Heart left ventricle (tissue), 16 donors: ENCODE results near the gene RAD51B. TPM values are rescaled to one million over a fixed set of nuclear protein-coding genes. Genes with fewer than 3 reads are reported as not detected.

Experiments
- ATAC-seq, 4 donors: fragments of 200-7000 bp; cut with Tn5 transposase; one replicate each; pipeline ENCODE4 v1.9.1; 2020 to 2022; ENCODE audit warnings: moderate library complexity in 4 of 4, mild to moderate bottlenecking in 3 of 4, moderate number of reproducible peaks in 1 of 4
- DNase-seq, 5 donors: peaks; one replicate each; pipeline ENCODE4 v3.0.0-alpha.2; 2020
- H3K27ac ChIP-seq, 12 donors: fragments of 200-600 bp; sonication (generic) in 4 of 12; one replicate each; pipeline versions ENCODE4 v1.5.0 to v1.8.0; 2016 to 2022; ENCODE audit warnings: mild to moderate bottlenecking in 2 of 12
- H3K27me3 ChIP-seq, 9 donors: fragments of 200-600 bp; sonication (generic) in 2 of 9; one replicate each; pipeline versions ENCODE4 v1.5.1 to v1.8.0; 2016 to 2022; ENCODE audit warnings: mild to moderate bottlenecking in 3 of 9
- H3K36me3 ChIP-seq, 9 donors: fragments of 200-600 bp; sonication (generic) in 2 of 9; one replicate each; pipeline versions ENCODE4 v1.5.0 to v1.8.0; 2018 to 2022; ENCODE audit warnings: mild to moderate bottlenecking in 2 of 9
- H3K4me1 ChIP-seq, 12 donors: fragments of 200-600 bp; sonication (generic) in 4 of 12; one replicate each; pipeline versions ENCODE4 v1.5.0 to v1.8.0; 2016 to 2022; ENCODE audit warnings: mild to moderate bottlenecking in 3 of 12
- H3K4me3 ChIP-seq, 12 donors: fragments of 200-600 bp; sonication (generic) in 4 of 12; one replicate each; pipeline versions ENCODE4 v1.5.0 to v1.8.0; 2017 to 2022; ENCODE audit warnings: mild to moderate bottlenecking in 9 of 12, moderate library complexity in 4 of 12
- H3K9me3 ChIP-seq, 12 donors: fragments of 200-600 bp; sonication (generic) in 4 of 12; one replicate each; pipeline versions ENCODE4 v1.5.0 to v1.8.0; 2016 to 2022; ENCODE audit warnings: mild to moderate bottlenecking in 1 of 12
- POLR2A ChIP-seq, 2 donors: fragments of 450-650 bp; IDR thresholded peaks; one replicate each; pipeline ENCODE4 v1.6.1; 2017; ENCODE audit warnings: antibody characterized with exemption in 2 of 2, mild to moderate bottlenecking in 2 of 2, moderate library complexity in 2 of 2
- WGBS, 4 donors: extraction: QIAGEN DNeasy Blood & Tissue Kit in 2 of 4; methylation state at CpG; one replicate each; pipeline versions ENCODE4 v1.1.5 to v1.1.7; 2013 to 2018; 5-methylcytosine and 5-hydroxymethylcytosine counted together
- intact Hi-C, 10 donors: fragments of 100-400 bp; cut with DNase I; formaldehyde crosslinking; loops; one replicate each; pipeline versions ENCODE4 v1.11.1 to v1.14.2; 2022
- long read RNA-seq, 3 donors: library from polyadenylated mRNA; unstranded; transcript quantifications; one replicate each; pipeline ENCODE4 v2.0.0, GENCODE V29; 2020 to 2021
- polyA plus RNA-seq, 2 donors: library from polyadenylated mRNA; stranded (reverse); fragments of 200-250 nt; gene quantifications; one replicate each; pipeline ENCODE4 v1.2.3, GENCODE V29; 2013
- total RNA-seq, 9 donors: library from RNA; depleted of rRNA in 2 of 9; stranded (reverse); fragments of >200 nt in 2 of 9; fragmentation: NEBNext Ultra II Directional in 3 of 9; extraction: Animal tissue kit (Norgen Biotek cat#: 25700) in 3 of 9; gene quantifications; one replicate each; pipeline versions ENCODE4 v1.1.0 to v1.2.4, GENCODE V29; 2016 to 2023
- TF ChIP-seq, protein P1 (sequence below), 12 donors: fragments of 200-600 bp; sonication (generic) in 4 of 12; IDR thresholded peaks; one replicate each; pipeline versions ENCODE4 v1.5.0 to v1.8.0; 2018 to 2022; ENCODE audit warnings: antibody characterized with exemption in 12 of 12, mild to moderate bottlenecking in 5 of 12
- donor health status: ischemic (EF 13 %, LVEDD 7.1; RV severe dilation, severe dysfunction).
- donor health status: healthy with polysubstance abuse.
- donor health status: DM: no; HTN: yes; CAD: no.
- donor health status: DM: no; HTN: no; CAD: no.
- donor health status: ischemic (EF 25% LVEDD 6.9; RV normal size, moderate dysfunction).
- donor health status: ischemic (EF 25% LVEDD 5.7; RV mildly dilated, moderate dysfunction).
- donor health status: healthy.
- donor health status: DM: yes; HTN: yes; CAD: no.
- donor health status: ischemic (EF 35%, LVEDD 5.7; RV mildly dilated, moderate dysfunction).
- donor health status: nonischemic (EF 11% LVEDD 7.7; RV severe dilation, severe dysfunction).
- donor health status: DM: yes; HTN: yes; CAD: no.
- donor health status: PGD.
- donor health status: ischemic (EF 29% LVEDD 5.4; RV normal size, mild dysfunction).
- donor health status: nonischemic (EF 23%, LVEDD 6.1; RV moderate dilation, normal function).

RAD51B gene
- total RNA-seq (10 to 100 TPM in 2 of 9 donors, 1 to 10 TPM in 7; 1.5 to 11.3 (median 3.8) TPM), polyA plus RNA-seq (1 to 10 TPM; 1.3 TPM)
- long read RNA-seq, donor 1, partial matches to known transcripts = 0 of 1 reads
- long read RNA-seq, donor 1, other reads (novel, unspliced or antisense) = 1 of 1 reads
- long read RNA-seq, donor 2 = 0 reads
- long read RNA-seq, donor 3 = 0 reads

- no peaks in the 10 kb centered on the region for H3K27me3 ChIP-seq
- H3K4me1 ChIP-seq = peaks cover 0 to 46% (median 15%) of the 10 kb centered on the region in 12 donors
- DNase-seq (peak; percentile 84 to 91 (median 88)), ATAC-seq (peak; percentile 79 to 87 (median 86))
- peak within 1 kb of the TSS in 9 of 12 donors; percentile 26 to 76 (median 51) for H3K27ac ChIP-seq
- H3K9me3 ChIP-seq = no peaks in the 10 kb centered on the region
- H3K4me3 ChIP-seq = peak within 1 kb of the TSS; percentile 65 to 92 (median 74)
- WGBS, 4 donors = 1% methylated on average over 28 to 30 of the region's 30 CpGs
- intact Hi-C loops = loop anchor here in 1 of 10 donors (10.0 kb wide), 1 partner anchor 1295 kb away; no protein-coding TSS in a partner anchor
- TF ChIP-seq, protein P1, sequence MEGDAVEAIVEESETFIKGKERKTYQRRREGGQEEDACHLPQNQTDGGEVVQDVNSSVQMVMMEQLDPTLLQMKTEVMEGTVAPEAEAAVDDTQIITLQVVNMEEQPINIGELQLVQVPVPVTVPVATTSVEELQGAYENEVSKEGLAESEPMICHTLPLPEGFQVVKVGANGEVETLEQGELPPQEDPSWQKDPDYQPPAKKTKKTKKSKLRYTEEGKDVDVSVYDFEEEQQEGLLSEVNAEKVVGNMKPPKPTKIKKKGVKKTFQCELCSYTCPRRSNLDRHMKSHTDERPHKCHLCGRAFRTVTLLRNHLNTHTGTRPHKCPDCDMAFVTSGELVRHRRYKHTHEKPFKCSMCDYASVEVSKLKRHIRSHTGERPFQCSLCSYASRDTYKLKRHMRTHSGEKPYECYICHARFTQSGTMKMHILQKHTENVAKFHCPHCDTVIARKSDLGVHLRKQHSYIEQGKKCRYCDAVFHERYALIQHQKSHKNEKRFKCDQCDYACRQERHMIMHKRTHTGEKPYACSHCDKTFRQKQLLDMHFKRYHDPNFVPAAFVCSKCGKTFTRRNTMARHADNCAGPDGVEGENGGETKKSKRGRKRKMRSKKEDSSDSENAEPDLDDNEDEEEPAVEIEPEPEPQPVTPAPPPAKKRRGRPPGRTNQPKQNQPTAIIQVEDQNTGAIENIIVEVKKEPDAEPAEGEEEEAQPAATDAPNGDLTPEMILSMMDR (IDR thresholded peaks at IDR 0.05) = no peak
- TF ChIP-seq POLR2A (IDR thresholded peaks at IDR 0.05) = no peak
- peaks cover 0 to 3% (median 0%) of the 10 kb centered on the region in 9 donors for H3K36me3 ChIP-seq
Measured at GRCh38 chr14:67819563-67820421, at the start of gene RAD51B. Gene RAD51B (plus strand): TSS chr14:67819779.

- DNase-seq = no peak
- intact Hi-C loops = no loop called here
- TF ChIP-seq, protein P1 (IDR thresholded peaks at IDR 0.05) = no peak
- TF ChIP-seq POLR2A (IDR thresholded peaks at IDR 0.05) = no peak
Measured at GRCh38 chr14:67773844-67774377, 45.7 kb upstream of the RAD51B start.

DNA sequence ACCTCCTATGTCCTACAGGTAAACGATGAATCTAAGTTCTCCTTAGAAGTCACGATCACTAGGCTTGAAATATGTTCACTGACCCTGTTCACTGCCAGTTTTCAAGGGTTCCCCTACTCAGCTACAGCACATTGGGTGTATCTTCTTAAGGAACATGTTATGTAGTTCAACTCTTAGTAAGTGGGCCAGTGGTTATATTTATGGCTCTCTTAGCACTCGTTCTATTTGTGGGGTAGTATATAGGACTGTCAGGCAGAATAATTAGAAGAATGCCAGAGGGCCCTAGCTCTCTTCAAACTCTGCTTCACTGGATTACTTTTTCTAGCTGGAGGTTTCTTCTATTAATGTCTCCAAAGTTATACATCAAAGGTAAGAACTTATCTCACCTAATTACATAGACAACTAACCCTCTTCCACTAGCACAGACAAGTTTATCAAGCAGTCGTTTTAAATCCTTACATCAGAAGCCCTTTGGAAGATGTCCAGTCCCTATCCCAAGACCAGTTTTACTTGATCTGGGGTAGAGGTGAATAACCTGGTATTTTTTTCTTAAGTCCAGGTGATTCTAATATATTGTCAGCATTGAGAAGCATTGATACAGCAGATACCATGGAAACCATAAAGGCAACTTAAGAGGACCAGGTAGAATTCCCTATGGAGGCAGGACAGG, 42.8 kb upstream of the RAD51B start:
- DNase-seq = no peak
- H3K9me3 ChIP-seq = no peaks in the 10 kb centered on the region
- 53 to 71% (median 63%) methylated on average over 4 of the region's 4 CpGs for WGBS, 4 donors
- no peaks in the 10 kb centered on the region for H3K27me3 ChIP-seq
- peak in 1 of 4 donors; percentile 24 for ATAC-seq
- intact Hi-C loops = no loop called here
- TF ChIP-seq, protein P1 (IDR thresholded peaks at IDR 0.05) = no peak
- TF ChIP-seq POLR2A (IDR thresholded peaks at IDR 0.05) = no peak
- no peak overlapping the region for H3K27ac ChIP-seq
- no peaks in the 10 kb centered on the region for H3K4me1 ChIP-seq
- peaks cover 0 to 100% (median 100%) of the 10 kb centered on the region in 9 donors for H3K36me3 ChIP-seq
- no peak overlapping the region for H3K4me3 ChIP-seq

More at GRCh38 chr14:67773844-67774377, 45.7 kb upstream of the RAD51B start:
- no peak overlapping the region for H3K4me3 ChIP-seq
- peaks cover 0 to 100% (median 99%) of the 10 kb centered on the region in 9 donors for H3K36me3 ChIP-seq
- no peaks in the 10 kb centered on the region for H3K4me1 ChIP-seq
- H3K27me3 ChIP-seq = no peaks in the 10 kb centered on the region
- WGBS, 4 donors = 95 to 97% (median 97%) methylated on average over 5 of the region's 5 CpGs
- no peaks in the 10 kb centered on the region for H3K9me3 ChIP-seq
- no peak for ATAC-seq
- H3K27ac ChIP-seq = no peak overlapping the region
